ENCODE results near the gene DCUN1D4. TPM values are rescaled to one million over a fixed set of nuclear protein-coding genes. Genes with fewer than 3 reads are reported as not detected.
A peak's percentile ranks its signal among the peaks of the same experiment; 100 is the strongest.

Gene DCUN1D4
- polyA plus RNA-seq = 8.7 TPM

DNA sequence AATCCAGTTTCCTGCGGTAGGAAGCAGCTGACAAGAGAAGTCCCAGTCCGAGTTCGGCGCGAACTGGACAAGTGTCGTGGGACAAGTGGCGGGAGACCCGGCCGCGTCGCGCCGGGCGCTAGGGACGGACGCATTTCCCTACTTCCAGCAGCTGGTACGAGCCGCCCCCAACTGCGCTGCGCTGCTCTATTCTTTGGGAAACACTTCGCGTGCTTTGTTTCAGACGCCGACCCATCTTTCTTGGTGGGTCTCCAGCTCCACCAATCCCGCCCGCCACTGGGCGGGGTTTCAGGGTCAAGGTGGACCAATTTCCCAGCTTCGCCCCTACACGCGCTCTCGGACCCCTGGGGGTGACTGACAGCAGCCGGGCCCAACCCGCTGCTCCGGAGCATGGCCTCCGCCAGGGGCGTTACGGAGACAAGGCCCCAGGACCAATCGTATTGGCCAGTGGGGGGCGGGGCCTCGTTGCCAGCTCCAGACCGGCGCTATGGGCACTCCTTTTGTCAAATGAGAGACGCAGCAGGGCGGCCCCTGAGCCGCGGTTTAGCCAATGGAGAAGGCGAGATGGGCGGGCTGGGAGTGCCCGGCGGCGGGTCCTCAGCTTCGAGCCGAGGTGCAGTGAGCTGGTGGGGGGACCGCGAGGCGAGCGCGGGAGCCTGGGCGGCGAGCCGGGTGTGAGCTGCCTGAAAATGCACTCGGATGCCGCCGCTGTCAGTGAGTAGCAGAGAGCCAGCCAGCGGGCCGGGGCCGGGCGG lies at the start of gene DCUN1D4:
DCUN1D4 (plus strand) TSS at position 600 of the 755 bp plus-strand sequence; CDS start at position 690, 90 bp downstream.
- Mint-ChIP-seq H3K27me3 (no peaks in the 10 kb centered on the region), H3K9me3 (no peaks in the 10 kb centered on the region), H3K4me1 (peaks cover 8 to 11% (median 9%) of the 10 kb centered on the region in 3 donors), H3K36me3 (no peaks in the 10 kb centered on the region), H3K4me3 (peak within 1 kb of the TSS; percentile 91 to 100 (median 98)), H3K27ac (peak within 1 kb of the TSS; percentile 85 to 95 (median 93))

- peaks cover 5% of the 10 kb centered on the region for H3K36me3 Mint-ChIP-seq
- no peaks in the 10 kb centered on the region for H3K4me1 Mint-ChIP-seq
- no peaks in the 10 kb centered on the region for H3K27me3 Mint-ChIP-seq
- peaks cover 13 to 20% (median 18%) of the 10 kb centered on the region in 3 donors for H3K9me3 Mint-ChIP-seq
- H3K27ac Mint-ChIP-seq = no peak overlapping the region
- no peak overlapping the region for H3K4me3 Mint-ChIP-seq
Measured at GRCh38 chr4:51820443-51821234, 22.3 kb upstream of the DCUN1D4 start.

DNA sequence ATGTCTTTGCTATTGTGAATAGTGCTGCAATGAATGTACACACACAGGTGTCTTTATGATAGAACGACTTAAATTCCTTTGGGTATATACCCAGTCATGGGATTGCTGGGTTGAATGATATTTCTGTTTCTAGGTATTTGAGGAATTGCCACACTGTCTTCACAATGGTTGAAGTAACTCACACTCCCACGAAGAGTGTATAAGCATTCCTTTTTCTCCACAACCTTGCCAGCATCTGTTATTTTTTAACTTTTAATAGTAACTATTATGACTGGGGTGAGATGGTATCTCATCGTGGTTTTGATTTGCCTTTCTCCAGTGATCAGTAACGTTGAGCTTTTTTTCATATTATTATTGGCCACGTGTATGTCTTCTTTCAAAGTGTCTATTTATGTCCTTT lies 17.6 kb upstream of the DCUN1D4 start:
- Mint-ChIP-seq H3K4me1 (no peaks in the 10 kb centered on the region), H3K27ac (no peak overlapping the region), H3K27me3 (peaks cover 5% of the 10 kb centered on the region), H3K36me3 (no peaks in the 10 kb centered on the region), H3K4me3 (no peak overlapping the region), H3K9me3 (peaks cover 5 to 8% (median 7%) of the 10 kb centered on the region in 3 donors)

GRCh38 chr4:51830156-51830720 lies 12.7 kb upstream of the DCUN1D4 start:
- Mint-ChIP-seq H3K27ac (no peak overlapping the region), H3K4me1 (no peaks in the 10 kb centered on the region), H3K9me3 (no peaks in the 10 kb centered on the region), H3K36me3 (no peaks in the 10 kb centered on the region), H3K27me3 (peaks cover 5% of the 10 kb centered on the region), H3K4me3 (no peak overlapping the region)

GRCh38 chr4:51831133-51831532 lies 11.8 kb upstream of the DCUN1D4 start:
- Mint-ChIP-seq H3K27me3 (peaks cover 5% of the 10 kb centered on the region), H3K9me3 (no peaks in the 10 kb centered on the region), H3K36me3 (no peaks in the 10 kb centered on the region), H3K4me3 (no peak overlapping the region), H3K27ac (no peak overlapping the region), H3K4me1 (no peaks in the 10 kb centered on the region)

- Mint-ChIP-seq H3K27me3 (peaks cover 5% of the 10 kb centered on the region), H3K9me3 (no peaks in the 10 kb centered on the region), H3K27ac (no peak overlapping the region), H3K4me3 (no peak overlapping the region), H3K4me1 (no peaks in the 10 kb centered on the region), H3K36me3 (no peaks in the 10 kb centered on the region)
Measured at GRCh38 chr4:51833236-51833635, 9.7 kb upstream of the DCUN1D4 start.

DNA sequence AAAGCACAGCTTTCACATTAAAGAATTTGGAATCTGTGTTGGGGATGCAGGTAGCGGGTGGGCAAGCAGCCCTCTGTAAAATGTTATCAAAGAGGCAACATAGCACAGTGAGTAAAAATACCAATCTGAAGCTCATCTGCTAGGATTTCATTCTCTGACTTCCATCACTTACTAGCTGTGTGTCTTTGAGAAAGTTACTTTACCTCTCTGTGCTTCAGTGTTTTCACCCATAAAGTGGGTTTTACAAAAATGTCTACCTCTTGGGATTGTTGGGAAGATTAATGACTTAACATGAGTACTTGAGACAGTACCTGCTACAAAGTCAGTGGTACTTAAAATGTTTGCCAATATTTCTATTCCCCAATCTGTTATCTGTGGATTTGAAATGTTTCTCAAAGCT lies 7.9 kb upstream of the DCUN1D4 start:
- H3K9me3 Mint-ChIP-seq = no peaks in the 10 kb centered on the region
- H3K27me3 Mint-ChIP-seq = peaks cover under 1% of the 10 kb centered on the region
- no peaks in the 10 kb centered on the region for H3K4me1 Mint-ChIP-seq
- no peak overlapping the region for H3K27ac Mint-ChIP-seq
- no peaks in the 10 kb centered on the region for H3K36me3 Mint-ChIP-seq
- no peak overlapping the region for H3K4me3 Mint-ChIP-seq

DNA sequence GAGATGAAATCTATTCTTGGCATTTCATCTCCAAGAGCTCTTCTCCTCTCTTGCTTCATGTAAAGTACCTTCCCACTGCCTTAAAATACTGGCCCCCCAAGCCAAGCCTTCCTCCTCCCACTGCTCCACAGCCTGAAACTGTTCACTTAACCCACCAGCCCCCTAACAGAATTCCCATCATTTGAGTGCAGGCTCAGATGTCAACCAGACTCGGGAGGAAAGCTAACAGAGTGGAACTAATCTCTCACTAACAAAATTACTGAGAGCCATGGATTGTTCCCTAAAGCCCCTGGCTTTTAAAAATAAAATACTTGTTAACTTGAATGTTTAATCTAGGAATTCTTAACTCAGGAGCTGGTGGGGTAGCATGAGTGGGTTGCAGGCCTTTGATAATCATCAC lies 7.1 kb upstream of the DCUN1D4 start:
- Mint-ChIP-seq H3K4me1 (no peaks in the 10 kb centered on the region), H3K27me3 (no peaks in the 10 kb centered on the region), H3K27ac (no peak overlapping the region), H3K4me3 (no peak overlapping the region), H3K36me3 (no peaks in the 10 kb centered on the region), H3K9me3 (no peaks in the 10 kb centered on the region)

DNA sequence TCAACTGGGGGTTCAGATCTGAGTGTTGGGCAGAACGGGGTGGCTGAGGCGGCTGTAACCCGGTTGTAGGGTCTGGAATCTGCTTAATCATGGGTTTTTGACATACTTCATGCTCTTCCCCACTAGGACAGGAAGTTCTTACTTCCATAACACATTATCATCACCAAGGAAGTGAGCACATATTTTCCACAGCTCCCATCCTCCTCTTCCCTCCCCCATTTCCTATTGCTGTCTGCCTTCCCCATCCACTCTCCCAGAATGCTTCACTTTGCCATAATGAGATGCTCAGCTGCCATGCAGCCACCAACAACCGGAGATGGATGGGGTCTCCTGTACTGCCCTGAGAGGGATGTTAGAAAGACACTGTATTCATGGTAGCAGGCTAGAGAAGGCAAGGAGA lies 6.4 kb upstream of the DCUN1D4 start:
- H3K27ac Mint-ChIP-seq = no peak overlapping the region

GRCh38 chr4:51840781-51841180 lies 2.2 kb upstream of the DCUN1D4 start:
- peak overlapping the region in 2 of 4 donors; percentile 44 to 68 for H3K4me3 Mint-ChIP-seq
- no peaks in the 10 kb centered on the region for H3K27me3 Mint-ChIP-seq
- no peaks in the 10 kb centered on the region for H3K9me3 Mint-ChIP-seq
- no peak overlapping the region for H3K27ac Mint-ChIP-seq
- peaks cover 8 to 9% (median 8%) of the 10 kb centered on the region in 3 donors for H3K4me1 Mint-ChIP-seq
- H3K36me3 Mint-ChIP-seq = no peaks in the 10 kb centered on the region

More for the DNA sequence above, 6.4 kb upstream of the DCUN1D4 start:
- Mint-ChIP-seq H3K4me3 (peak overlapping the region in 1 of 4 donors; percentile 33), H3K4me1 (no peaks in the 10 kb centered on the region), H3K9me3 (no peaks in the 10 kb centered on the region), H3K36me3 (no peaks in the 10 kb centered on the region), H3K27me3 (no peaks in the 10 kb centered on the region)

GRCh38 chr4:51842167-51842553 lies 793 bp upstream of the DCUN1D4 start:
- Mint-ChIP-seq H3K27me3 (no peaks in the 10 kb centered on the region), H3K4me3 (peak overlapping the region; percentile 91 to 100 (median 98)), H3K36me3 (no peaks in the 10 kb centered on the region), H3K27ac (peak overlapping the region in 2 of 3 donors; percentile 82 to 93), H3K9me3 (no peaks in the 10 kb centered on the region), H3K4me1 (peaks cover 8 to 9% (median 9%) of the 10 kb centered on the region in 3 donors)

GRCh38 chr4:51843309-51844152 lies 578 bp downstream of the DCUN1D4 start:
- Mint-ChIP-seq H3K27ac (peak overlapping the region; percentile 71 to 85 (median 76)), H3K36me3 (no peaks in the 10 kb centered on the region), H3K4me3 (peak overlapping the region; percentile 91 to 100 (median 96)), H3K27me3 (no peaks in the 10 kb centered on the region), H3K4me1 (peaks cover 8 to 16% (median 9%) of the 10 kb centered on the region in 3 donors), H3K9me3 (no peaks in the 10 kb centered on the region)

DNA sequence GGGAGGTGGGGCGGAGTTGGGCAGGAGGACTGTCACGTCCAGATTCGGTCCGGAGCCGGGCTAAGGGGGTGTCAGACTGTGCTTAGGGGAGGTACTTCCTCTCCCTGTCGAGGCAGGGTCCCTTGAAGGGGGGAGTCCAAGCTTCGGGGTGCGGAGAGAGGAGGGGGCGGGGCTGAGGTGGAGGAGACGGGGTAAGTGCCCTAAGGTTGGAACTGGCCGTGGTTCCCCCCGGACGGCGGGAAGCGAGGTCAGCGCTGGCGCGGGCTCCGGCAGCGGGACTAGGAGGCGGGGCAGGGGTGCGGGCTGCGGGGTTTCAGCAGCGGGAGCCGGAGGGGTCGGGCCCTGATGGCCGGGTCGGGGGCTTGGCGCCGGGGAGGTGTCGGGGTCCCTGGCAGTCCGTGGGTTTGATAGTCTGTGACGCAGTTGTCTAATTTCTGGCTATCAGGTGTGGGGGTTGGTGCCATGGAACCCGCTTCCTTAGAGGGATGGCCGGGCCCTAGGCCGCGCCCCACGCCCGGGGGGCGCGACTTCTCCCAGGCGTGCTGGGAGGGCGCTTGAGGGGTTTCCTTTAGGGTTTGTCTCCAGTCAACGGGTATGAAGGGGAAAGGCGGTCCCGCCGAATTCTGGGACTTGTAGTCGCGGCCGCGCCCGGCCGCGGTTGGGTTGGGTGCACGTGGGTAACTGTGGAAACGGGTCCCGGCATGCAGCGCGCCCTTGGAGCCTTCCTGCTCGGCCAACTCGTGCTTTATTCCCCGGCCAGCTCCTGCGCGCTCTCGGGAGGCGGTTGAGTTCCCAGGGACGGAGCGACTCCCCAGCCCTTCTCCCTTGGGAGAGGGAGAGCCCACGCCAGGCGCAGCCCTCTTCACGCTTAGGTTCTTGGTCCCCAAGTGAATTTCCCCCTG lies 1.5 kb downstream of the DCUN1D4 start:
- H3K9me3 Mint-ChIP-seq = no peaks in the 10 kb centered on the region
- no peaks in the 10 kb centered on the region for H3K27me3 Mint-ChIP-seq
- peak overlapping the region; percentile 83 to 97 (median 94) for H3K4me3 Mint-ChIP-seq
- no peaks in the 10 kb centered on the region for H3K36me3 Mint-ChIP-seq
- peak overlapping the region; percentile 76 to 85 (median 81) for H3K27ac Mint-ChIP-seq
- H3K4me1 Mint-ChIP-seq = peaks cover 10 to 16% (median 11%) of the 10 kb centered on the region in 3 donors

- Mint-ChIP-seq H3K4me1 (peaks cover 10 to 17% (median 13%) of the 10 kb centered on the region in 3 donors), H3K36me3 (no peaks in the 10 kb centered on the region), H3K27me3 (no peaks in the 10 kb centered on the region)
Measured at GRCh38 chr4:51845055-51845426, 2.1 kb downstream of the DCUN1D4 start.

More at GRCh38 chr4:51845055-51845426, 2.1 kb downstream of the DCUN1D4 start:
- Mint-ChIP-seq H3K4me3 (peak overlapping the region; percentile 83 to 97 (median 94)), H3K9me3 (no peaks in the 10 kb centered on the region), H3K27ac (peak overlapping the region in 2 of 3 donors; percentile 81 to 85)

All from IgD-negative memory B cell (primary cell).